Activated CD4-positive, alpha-beta T cell treated with anti-CD3 and anti-CD28 coated beads for 48 hours (primary cell): Measurements from ENCODE around the gene DAB2IP.
"Not testable (repeated sequence)": the region's sequence is repeated elsewhere in the genome, so short reads cannot be mapped to it uniquely, and the experiment has no call there.

Source experiments
- DNase-seq: peaks from one replicate; pipeline ENCODE4 v3.0.0-alpha.2; 2020

DAB2IP gene

GRCh38 chr9:121780177-121781040 lies 129.0 kb downstream of the DAB2IP start:
- DNase-seq = no peak

GRCh38 chr9:121781145-121781548 lies 129.7 kb downstream of the DAB2IP start:
- DNase-seq = no peak

- no peak for DNase-seq
These were observed 130.4 kb downstream of the DAB2IP start for GRCh38 chr9:121781701-121782464.

GRCh38 chr9:121782514-121783110 lies 131.2 kb downstream of the DAB2IP start:
- DNase-seq = no peak

- no peak for DNase-seq
These were observed 131.7 kb downstream of the DAB2IP start for GRCh38 chr9:121783111-121783510.

- DNase-seq = no peak
These were observed 132.4 kb downstream of the DAB2IP start for GRCh38 chr9:121783521-121784507.

GRCh38 chr9:121784731-121785411 lies 133.4 kb downstream of the DAB2IP start:
- no peak for DNase-seq

GRCh38 chr9:121785673-121786542 lies 134.5 kb downstream of the DAB2IP start:
- DNase-seq = no peak

- no peak for DNase-seq
These were observed 135.1 kb downstream of the DAB2IP start for GRCh38 chr9:121786543-121786948.

- DNase-seq = no peak
These were observed 135.6 kb downstream of the DAB2IP start for GRCh38 chr9:121786998-121787422.

- no peak for DNase-seq
These were observed 137.4 kb downstream of the DAB2IP start for GRCh38 chr9:121788686-121789366.

- no peak for DNase-seq
These were observed 139.4 kb downstream of the DAB2IP start for GRCh38 chr9:121790841-121791240.

GRCh38 chr9:121792476-121792875 lies 141.0 kb downstream of the DAB2IP start:
- not testable (repeated sequence) for DNase-seq

- not testable (repeated sequence) for DNase-seq
These were observed 142.9 kb downstream of the DAB2IP start for GRCh38 chr9:121794334-121794733.

- DNase-seq = no peak
These were observed 145.6 kb downstream of the DAB2IP start for GRCh38 chr9:121797081-121797480.

- DNase-seq = no peak
These were observed 147.5 kb downstream of the DAB2IP start for GRCh38 chr9:121798941-121799340.

GRCh38 chr9:121800376-121800775 lies 148.9 kb downstream of the DAB2IP start:
- DNase-seq = no peak

- no peak for DNase-seq
These were observed 150.1 kb downstream of the DAB2IP start for GRCh38 chr9:121801579-121801978.

- no peak for DNase-seq
These were observed 151.3 kb downstream of the DAB2IP start for GRCh38 chr9:121802753-121803152.
